GM19023 (cell line): ENCODE data around the gene PDS5B.

Experiments
- ATAC-seq: cut with Tn5 transposase; IDR thresholded peaks from one replicate; pipeline ENCODE4 v1.9.1; 2021; ENCODE audit warnings: mild to moderate bottlenecking, moderate library complexity; ENCODE audit not compliant: unreplicated experiment

Gene PDS5B

GRCh38 chr13:32783067-32783466 lies 196.8 kb downstream of the PDS5B start:
- ATAC-seq: no peak

GRCh38 chr13:32790731-32791130 lies 204.5 kb downstream of the PDS5B start:
- no peak for ATAC-seq

- peak; percentile 81 for ATAC-seq
Observed at GRCh38 chr13:32791545-32792172, 205.4 kb downstream of the PDS5B start.

DNA sequence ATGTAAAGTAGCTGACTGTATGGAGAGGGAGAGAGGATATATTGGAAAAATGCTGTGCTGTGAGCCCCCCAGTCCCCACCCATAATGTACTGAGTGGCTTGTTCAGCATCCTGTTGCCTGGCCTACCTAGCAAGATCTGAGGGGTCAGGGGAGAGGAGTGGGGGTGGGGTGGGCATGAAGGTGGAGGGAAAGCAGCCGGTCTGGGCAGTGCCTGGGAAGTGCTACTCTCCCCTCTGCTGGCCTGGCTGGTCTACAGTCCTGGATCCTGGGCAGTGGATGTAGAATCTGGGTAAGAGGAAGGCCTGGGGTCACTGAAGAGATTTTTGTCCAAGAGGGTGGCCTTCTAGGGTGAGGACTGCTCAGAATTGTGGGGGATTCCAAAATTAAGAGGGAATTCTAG lies 210.5 kb downstream of the PDS5B start:
- no peak for ATAC-seq

GRCh38 chr13:32802159-32802558 lies 215.9 kb downstream of the PDS5B start:
- no peak for ATAC-seq

DNA sequence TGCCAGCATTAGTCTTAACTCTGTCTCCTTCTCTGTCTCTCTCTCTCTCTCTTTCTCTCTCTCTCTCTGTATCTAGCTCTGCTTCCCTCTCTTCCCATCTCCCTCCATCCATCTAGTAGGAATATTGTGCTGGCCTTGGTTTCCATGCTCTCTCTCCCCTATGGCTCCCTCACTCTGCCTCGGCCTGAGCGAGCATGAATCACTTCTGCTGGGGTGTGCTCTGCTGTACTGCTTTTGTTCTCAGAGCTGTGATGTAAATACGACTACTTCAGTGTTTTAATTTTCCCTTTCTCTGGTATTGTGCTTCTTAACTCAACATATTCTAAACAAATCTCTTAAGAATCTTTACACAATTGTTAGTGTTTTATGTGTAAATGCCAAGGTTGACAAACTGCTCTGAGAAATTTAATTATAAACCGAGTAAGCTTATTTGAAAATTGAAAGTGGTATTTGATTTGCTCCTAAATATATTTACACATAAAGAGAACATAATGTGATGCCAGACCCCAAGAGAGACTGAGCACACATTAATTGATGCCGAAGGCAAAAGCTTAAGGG lies 218.5 kb downstream of the PDS5B start:
- ATAC-seq: no peak

GRCh38 chr13:32811297-32811800 lies 225.1 kb downstream of the PDS5B start:
- ATAC-seq: peak; percentile 74

- no peak for ATAC-seq
Observed at GRCh38 chr13:32821149-32821688, 235.0 kb downstream of the PDS5B start.

GRCh38 chr13:32822771-32823170 lies 236.5 kb downstream of the PDS5B start:
- ATAC-seq: no peak

- ATAC-seq: no peak
Observed at GRCh38 chr13:32823597-32823996, 237.3 kb downstream of the PDS5B start.

DNA sequence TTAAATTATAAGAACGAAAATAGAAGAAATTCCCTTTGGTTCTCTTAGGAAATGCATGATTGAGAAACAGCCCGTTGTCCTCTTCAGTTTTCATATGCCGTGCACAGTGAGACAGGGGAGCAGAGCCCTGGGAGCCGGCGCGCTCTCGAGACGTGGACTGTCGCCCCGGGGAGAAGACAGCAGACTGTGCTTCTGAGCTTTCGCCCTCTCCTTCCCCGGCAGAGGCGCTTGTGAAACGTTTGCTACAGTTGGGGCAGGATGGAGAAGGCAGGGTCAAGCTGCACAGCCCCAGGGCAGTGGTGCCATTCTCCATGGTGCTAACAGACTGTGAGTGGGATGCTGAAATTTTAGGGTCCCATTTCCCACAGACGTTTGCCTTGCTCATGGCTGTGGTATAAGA lies 237.8 kb downstream of the PDS5B start:
- no peak for ATAC-seq

- ATAC-seq: no peak
Observed at GRCh38 chr13:32824675-32825074, 238.4 kb downstream of the PDS5B start.

DNA sequence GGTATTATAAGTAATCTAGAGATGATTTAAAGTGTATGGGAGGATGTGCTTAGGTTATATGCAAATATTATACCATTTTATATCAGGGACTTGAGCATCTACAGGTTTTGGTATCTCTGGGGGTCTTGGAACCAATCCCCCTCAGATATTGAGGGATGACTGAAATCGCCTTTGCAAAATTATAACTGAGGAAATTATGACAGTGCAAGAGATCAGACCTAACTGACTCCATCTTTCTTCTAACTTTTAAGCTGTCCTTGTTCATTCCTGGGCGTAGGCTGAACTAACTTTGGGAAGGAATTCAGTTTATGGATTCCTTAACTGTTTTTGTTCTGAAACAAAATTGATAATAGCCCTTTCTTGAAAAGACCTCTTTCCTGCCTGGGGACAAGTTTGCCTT lies 239.2 kb downstream of the PDS5B start:
- no peak for ATAC-seq

GRCh38 chr13:32826372-32826771 lies 240.1 kb downstream of the PDS5B start:
- ATAC-seq: peak; percentile 60
